CD4-positive, alpha-beta T cell treated with Interleukin-6 for 4 hours (primary cell): ENCODE measurements around the gene ZGLP1.
"Not testable (repeated sequence)": the region's sequence is repeated elsewhere in the genome, so short reads cannot be mapped to it uniquely, and the experiment has no call there.

Source experiments
- DNase-seq: peaks from one replicate; pipeline ENCODE4 v3.0.0-alpha.2; 2020; ENCODE audit warnings: mixed read lengths

ZGLP1 gene

GRCh38 chr19:10292789-10293636 lies 16.6 kb downstream of the ZGLP1 start:
- no peak for DNase-seq

DNA sequence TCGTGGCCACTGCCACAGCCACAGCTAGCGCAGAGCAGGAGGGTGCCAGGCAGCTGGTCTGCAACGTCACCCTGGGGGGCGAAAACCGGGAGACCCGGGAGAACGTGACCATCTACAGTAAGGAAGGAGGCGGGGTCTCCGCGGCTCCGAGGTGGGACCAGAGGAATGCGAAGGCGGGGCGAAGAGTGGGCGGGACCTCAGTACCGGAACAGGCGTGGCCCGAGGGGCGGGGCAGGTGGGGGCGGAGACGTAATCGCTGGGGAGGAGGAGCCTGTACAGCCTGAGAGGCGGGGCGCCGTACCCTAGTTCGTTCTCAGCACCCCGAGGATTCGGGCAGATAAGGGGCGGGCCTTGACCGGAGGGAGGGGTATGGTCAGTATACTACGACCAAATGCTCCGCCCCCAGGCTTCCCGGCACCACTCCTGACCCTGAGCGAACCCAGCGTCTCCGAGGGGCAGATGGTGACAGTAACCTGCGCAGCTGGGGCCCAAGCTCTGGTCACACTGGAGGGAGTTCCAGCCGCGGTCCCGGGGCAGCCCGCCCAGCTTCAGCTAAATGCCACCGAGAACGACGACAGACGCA lies 17.3 kb downstream of the ZGLP1 start:
- DNase-seq = peak; percentile 59

DNA sequence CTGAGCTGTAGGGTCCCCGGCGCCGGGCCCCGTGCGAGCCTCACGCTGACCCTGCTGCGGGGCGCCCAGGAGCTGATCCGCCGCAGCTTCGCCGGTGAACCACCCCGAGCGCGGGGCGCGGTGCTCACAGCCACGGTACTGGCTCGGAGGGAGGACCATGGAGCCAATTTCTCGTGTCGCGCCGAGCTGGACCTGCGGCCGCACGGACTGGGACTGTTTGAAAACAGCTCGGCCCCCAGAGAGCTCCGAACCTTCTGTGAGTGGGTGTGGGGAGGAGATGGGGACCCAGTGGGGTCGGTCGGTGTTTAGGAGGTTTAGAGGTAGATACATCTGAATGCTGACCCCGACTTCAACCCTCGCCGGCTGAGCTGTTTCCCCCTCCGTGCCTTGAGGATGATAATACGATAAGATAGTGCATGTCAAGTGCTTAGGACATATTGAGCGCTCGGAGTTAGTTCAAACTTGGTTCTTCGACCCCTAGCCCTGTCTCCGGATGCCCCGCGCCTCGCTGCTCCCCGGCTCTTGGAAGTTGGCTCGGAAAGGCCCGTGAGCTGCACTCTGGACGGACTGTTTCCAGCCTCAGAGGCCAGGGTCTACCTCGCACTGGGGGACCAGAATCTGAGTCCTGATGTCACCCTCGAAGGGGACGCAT lies 17.9 kb downstream of the ZGLP1 start:
- DNase-seq = no peak

- DNase-seq = peak; percentile 68
Observed at GRCh38 chr19:10290876-10291553, 18.6 kb downstream of the ZGLP1 start.

GRCh38 chr19:10290357-10290875 lies 19.2 kb downstream of the ZGLP1 start:
- no peak for DNase-seq

DNA sequence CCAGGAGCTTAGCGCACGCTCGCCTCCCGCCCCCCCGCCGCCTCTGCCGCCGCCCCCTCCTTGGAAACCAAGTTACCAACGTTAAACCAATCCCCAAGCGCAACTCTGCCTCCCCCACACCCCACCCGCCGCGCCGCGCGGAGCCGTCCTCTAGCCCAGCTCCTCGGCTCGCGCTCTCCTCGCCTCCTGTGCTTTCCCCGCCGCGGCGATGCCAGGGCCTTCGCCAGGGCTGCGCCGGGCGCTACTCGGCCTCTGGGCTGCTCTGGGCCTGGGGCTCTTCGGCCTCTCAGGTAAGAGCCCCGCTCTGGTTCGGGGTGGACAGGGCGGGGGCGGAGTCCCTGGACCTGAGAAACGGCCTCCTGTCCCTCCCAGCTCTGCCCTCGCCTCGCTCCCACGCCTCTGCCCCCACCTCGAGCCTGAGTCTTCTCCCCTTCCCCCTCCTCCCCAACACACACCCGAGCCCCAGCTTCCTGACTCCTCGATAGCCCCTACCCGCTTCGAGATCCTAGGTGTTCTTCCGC lies 19.7 kb downstream of the ZGLP1 start, which contains the start of gene ICAM5:
TSS of gene ICAM5 (plus strand) at position 117 of the 521 bp plus-strand sequence. CDS start at position 209, 92 bp downstream.
- peak; percentile 31 for DNase-seq

DNA sequence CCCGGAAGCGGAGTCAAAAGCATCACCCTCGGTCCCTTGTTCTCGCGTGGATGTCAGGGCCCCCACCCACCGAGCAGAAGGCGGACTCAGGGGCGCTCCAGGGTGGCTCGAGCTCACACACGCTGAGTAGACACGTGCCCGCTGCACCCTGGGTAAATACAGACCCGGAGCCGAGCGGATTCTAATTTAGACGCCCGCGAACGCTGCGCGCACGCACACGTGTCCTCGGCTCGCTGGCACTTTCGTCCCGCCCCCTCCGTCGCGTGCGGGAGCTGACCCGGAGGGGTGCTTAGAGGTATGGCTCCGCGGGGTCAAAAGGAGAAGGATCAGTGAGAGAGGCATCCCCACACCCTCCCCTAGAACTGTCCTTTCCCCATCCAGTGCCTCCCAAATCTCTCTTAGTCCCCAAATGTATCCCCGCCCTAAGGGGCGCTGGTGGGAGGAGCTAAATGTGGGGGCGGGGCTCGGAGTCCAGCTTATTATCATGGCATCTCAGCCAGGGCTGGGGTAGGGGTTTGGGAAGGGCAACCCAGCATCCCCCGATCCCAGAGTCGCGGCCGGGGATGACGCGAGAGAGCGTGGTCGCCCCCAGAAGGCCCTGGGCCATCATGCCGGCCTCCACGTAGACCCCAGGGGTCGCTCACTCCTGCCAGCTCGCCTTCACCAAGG lies 20.3 kb downstream of the ZGLP1 start:
- peak; percentile 63 for DNase-seq

DNA sequence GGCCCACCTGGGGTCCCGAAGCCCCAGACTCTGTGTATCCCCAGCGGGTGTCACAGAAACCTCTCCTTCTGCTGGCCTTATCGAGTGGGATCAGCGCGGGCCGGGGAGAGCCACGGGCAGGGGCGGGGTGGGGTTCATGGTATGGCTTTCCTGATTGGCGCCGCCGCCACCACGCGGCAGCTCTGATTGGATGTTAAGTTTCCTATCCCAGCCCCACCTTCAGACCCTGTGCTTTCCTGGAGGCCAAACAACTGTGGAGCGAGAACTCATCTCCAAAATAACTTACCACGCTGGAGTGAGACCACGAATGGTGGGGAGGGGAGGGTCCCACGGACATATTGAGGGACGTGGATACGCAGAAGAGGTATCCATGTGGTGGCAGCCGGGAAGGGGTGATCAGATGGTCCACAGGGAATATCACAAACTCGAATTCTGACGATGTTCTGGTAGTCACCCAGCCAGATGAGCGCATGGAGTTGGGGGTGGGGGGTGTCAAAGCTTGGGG lies 20.9 kb downstream of the ZGLP1 start:
- peak; percentile 53 for DNase-seq

- peak; percentile 47 for DNase-seq
Observed at GRCh38 chr19:10286803-10287737, 22.5 kb downstream of the ZGLP1 start, which contains the start of gene ICAM4. TSS of gene ICAM4 (plus strand) at chr19:10286955. CDS start at chr19:10287013, 58 bp downstream.

- DNase-seq = no peak
Observed at GRCh38 chr19:10285393-10285792, 24.2 kb downstream of the ZGLP1 start.

GRCh38 chr19:10284960-10285278 lies 24.7 kb downstream of the ZGLP1 start:
- no peak for DNase-seq

GRCh38 chr19:10284065-10284959 lies 25.3 kb downstream of the ZGLP1 start:
- no peak for DNase-seq

- no peak for DNase-seq
Observed at GRCh38 chr19:10283301-10284064, 26.1 kb downstream of the ZGLP1 start.

DNA sequence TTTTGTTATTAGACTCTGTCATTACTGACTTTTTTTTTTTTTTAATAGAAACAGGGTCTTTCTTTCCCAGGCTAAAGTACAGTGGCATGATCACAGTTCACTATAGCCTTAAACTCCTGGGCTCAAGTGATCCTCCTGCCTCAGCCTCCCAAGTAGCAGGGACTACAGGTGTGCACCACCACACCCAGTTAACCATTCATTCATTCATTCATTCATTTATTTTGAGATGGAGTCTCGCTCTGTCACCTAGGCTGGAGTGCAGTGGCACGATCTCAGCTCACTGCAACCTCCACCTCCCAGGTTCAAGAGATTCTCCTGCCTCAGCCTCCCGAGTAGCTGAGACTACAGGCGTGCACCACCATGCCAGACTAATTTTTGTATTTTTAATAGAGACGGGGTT lies 27.6 kb downstream of the ZGLP1 start:
- DNase-seq = not testable (repeated sequence)

GRCh38 chr19:10279737-10280442 lies 29.7 kb downstream of the ZGLP1 start:
- no peak for DNase-seq

DNA sequence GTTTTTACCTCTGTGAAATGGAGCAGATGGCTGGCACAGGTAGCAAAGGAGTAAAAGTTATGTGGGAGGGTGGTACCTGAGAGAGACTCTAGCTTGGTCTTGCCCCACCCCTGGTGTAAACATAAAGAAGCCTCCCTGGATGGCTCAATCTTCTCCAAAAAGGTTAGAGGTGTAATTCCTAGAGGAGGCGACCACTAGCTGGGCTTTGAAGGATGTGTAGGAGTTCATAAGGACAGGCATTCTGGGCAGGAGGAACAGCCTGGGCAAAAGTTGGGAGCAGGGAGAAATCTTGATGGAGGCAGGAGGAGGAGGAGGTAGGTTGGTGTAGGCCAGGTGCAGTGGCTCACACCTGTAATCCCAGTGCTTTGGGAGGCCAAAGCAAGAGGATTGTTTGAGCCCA lies 30.7 kb downstream of the ZGLP1 start:
- DNase-seq = no peak

DNA sequence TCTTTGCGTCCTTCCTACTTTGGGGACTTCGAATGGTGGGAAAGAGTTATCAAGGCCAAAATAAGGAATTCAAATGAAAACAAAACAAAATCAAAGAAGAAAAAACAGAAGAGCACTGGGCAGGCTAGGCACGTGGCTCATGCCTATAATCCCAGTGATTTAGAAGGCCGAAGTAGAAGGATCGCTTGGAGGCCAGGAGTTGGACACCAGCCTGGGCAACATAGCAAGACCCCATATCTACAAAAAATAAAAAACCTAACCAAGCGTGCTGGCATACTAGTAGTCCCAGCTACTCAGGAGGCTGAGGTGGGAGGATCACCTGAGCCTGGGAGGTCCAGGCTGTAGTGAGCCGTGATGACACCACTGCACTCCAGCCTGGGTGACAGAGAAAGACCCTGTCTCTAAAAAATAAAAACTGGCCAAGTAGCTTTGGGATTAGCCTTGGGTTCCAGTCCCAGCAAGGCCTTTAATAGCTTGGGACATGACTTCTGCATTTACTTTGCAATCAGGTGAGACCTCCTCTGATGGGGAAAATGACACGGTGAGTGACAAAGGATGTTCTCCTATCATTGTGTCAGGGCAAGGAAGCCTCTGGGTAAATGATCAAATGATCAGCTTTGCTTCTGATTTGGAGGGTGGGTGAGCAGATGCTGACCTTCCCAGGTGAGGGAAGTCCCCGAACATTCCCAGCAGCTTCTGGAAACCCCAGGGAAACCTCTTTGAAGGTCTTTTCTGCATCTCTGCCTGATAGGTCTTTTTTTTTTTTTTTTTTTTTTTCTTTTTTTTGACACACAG lies 31.6 kb downstream of the ZGLP1 start:
- DNase-seq = no peak
